RWPE2 (cell line): ENCODE results near the gene DYNC2H1.

Source experiments
- ATAC-seq: fragments of 200-7000 bp; cut with Tn5 transposase; 3 replicates; pipeline ENCODE4 v1.9.1; 2021; ENCODE audit warnings: low read depth
- DNase-seq: peaks from one replicate; pipeline ENCODE4 v3.0.0-alpha.2; 2020; ENCODE audit warnings: low spot score
- H3K27ac ChIP-seq: fragments of 450-650 bp; 2 replicates; pipeline ENCODE4 v1.5.1; 2017; ENCODE audit warnings: mild to moderate bottlenecking; ENCODE audit not compliant: poor library complexity, severe bottlenecking
- H3K27me3 ChIP-seq: fragments of 250-450 bp; sonication (Bioruptor Pico); 2 replicates; pipeline ENCODE4 v1.5.1; 2021; ENCODE audit warnings: mild to moderate bottlenecking, moderate library complexity; ENCODE audit not compliant: insufficient read depth, poor library complexity, severe bottlenecking
- H3K36me3 ChIP-seq: fragments of 250-450 bp; sonication (Bioruptor Pico); 2 replicates; pipeline ENCODE4 v1.5.1; 2020; ENCODE audit warnings: low read depth, mild to moderate bottlenecking, moderate library complexity
- H3K4me1 ChIP-seq: fragments of 250-450 bp; sonication (Bioruptor Pico); 2 replicates; pipeline ENCODE4 v1.5.1; 2021; ENCODE audit warnings: mild to moderate bottlenecking, moderate library complexity; ENCODE audit not compliant: insufficient read depth, poor library complexity, severe bottlenecking
- H3K4me3 ChIP-seq: fragments of 250-450 bp; sonication (Bioruptor Pico); 2 replicates; pipeline ENCODE4 v1.5.1; 2021; ENCODE audit warnings: mild to moderate bottlenecking, moderate library complexity; ENCODE audit not compliant: severe bottlenecking
- H3K9me3 ChIP-seq: fragments of 250-450 bp; sonication (Bioruptor Pico); 2 replicates; pipeline ENCODE4 v1.5.1; 2021; ENCODE audit warnings: mild to moderate bottlenecking, moderate library complexity; ENCODE audit not compliant: severe bottlenecking
- TF ChIP-seq, protein P1 (sequence below): fragments of 450-650 bp; IDR thresholded peaks from one replicate; pipeline ENCODE4 v1.5.1; 2017; ENCODE audit warnings: mild to moderate bottlenecking, moderate library complexity; ENCODE audit not compliant: poor library complexity, severe bottlenecking

DYNC2H1 gene

GRCh38 chr11:103183981-103184611 lies 74.9 kb downstream of the DYNC2H1 start:
- no peak for ATAC-seq
- TF ChIP-seq, protein P1, sequence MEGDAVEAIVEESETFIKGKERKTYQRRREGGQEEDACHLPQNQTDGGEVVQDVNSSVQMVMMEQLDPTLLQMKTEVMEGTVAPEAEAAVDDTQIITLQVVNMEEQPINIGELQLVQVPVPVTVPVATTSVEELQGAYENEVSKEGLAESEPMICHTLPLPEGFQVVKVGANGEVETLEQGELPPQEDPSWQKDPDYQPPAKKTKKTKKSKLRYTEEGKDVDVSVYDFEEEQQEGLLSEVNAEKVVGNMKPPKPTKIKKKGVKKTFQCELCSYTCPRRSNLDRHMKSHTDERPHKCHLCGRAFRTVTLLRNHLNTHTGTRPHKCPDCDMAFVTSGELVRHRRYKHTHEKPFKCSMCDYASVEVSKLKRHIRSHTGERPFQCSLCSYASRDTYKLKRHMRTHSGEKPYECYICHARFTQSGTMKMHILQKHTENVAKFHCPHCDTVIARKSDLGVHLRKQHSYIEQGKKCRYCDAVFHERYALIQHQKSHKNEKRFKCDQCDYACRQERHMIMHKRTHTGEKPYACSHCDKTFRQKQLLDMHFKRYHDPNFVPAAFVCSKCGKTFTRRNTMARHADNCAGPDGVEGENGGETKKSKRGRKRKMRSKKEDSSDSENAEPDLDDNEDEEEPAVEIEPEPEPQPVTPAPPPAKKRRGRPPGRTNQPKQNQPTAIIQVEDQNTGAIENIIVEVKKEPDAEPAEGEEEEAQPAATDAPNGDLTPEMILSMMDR, result no peak
- no peaks in the 10 kb centered on the region for H3K4me1 ChIP-seq
- no peaks in the 10 kb centered on the region for H3K9me3 ChIP-seq
- H3K4me3 ChIP-seq, result no peak overlapping the region
- H3K27me3 ChIP-seq, result no peaks in the 10 kb centered on the region
- no peak overlapping the region for H3K27ac ChIP-seq
- H3K36me3 ChIP-seq, result peaks cover 67% of the 10 kb centered on the region
- DNase-seq, result no peak

- DNase-seq, result no peak
- no peaks in the 10 kb centered on the region for H3K27me3 ChIP-seq
- no peak overlapping the region for H3K27ac ChIP-seq
- TF ChIP-seq, protein P1, result peak; percentile 87
- H3K4me3 ChIP-seq, result no peak overlapping the region
- ATAC-seq, result no peak
- H3K4me1 ChIP-seq, result no peaks in the 10 kb centered on the region
- peaks cover 73% of the 10 kb centered on the region for H3K36me3 ChIP-seq
- no peaks in the 10 kb centered on the region for H3K9me3 ChIP-seq
These were observed 92.9 kb downstream of the DYNC2H1 start for GRCh38 chr11:103202048-103202651.

DNA sequence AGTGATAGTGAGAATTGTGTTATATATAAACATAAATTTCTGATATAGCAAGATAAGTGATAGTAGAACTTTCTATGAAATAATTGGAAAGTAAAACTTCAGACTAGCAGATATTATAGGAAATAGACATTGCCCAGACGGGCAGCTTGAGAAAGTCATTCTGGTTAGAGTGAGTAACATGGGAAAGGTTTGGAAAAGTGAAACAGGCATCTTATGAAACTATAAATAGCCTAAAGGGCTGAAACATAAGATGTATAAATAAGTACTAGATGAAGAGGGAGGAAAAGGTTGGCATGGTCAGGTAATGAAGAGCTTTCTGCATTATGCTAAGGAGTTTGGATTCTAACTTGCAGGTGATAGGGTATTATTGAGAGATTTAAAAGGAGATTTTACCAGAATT lies 101.3 kb downstream of the DYNC2H1 start:
- ATAC-seq (no peak), DNase-seq (no peak)
- Histone ChIP-seq H3K36me3 (peaks cover 8% of the 10 kb centered on the region), H3K9me3 (peaks cover 4% of the 10 kb centered on the region), H3K4me1 (no peaks in the 10 kb centered on the region), H3K27ac (no peak overlapping the region), H3K27me3 (no peaks in the 10 kb centered on the region), H3K4me3 (no peak overlapping the region)
- TF ChIP-seq, protein P1, result no peak

DNA sequence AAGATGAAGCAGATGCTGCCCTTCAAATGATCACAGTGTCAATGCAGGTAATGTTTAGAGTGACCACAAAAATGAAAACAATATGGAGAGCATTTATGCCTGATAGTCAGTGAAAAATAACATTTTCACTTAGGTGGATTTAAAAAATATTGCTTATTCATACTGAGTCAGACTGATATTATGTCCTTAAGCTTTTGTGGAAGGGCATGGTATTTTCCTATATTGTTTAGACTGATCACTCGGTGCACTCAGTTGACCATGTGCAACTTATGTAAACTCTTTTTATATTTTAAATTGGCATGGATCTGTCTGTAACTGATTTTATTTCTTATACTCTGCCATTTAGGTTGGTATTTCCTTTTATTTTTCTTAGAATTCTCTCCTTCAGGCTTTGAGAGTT lies 106.6 kb downstream of the DYNC2H1 start:
- DNase-seq (no peak), ATAC-seq (no peak)
- TF ChIP-seq, protein P1, result no peak
- no peaks in the 10 kb centered on the region for H3K27me3 ChIP-seq
- peaks cover 4% of the 10 kb centered on the region for H3K9me3 ChIP-seq
- no peak overlapping the region for H3K4me3 ChIP-seq
- no peaks in the 10 kb centered on the region for H3K4me1 ChIP-seq
- H3K36me3 ChIP-seq, result peaks cover 12% of the 10 kb centered on the region
- no peak overlapping the region for H3K27ac ChIP-seq

GRCh38 chr11:103220133-103220532 lies 110.9 kb downstream of the DYNC2H1 start:
- Histone ChIP-seq H3K27me3 (no peaks in the 10 kb centered on the region), H3K27ac (no peak overlapping the region), H3K4me1 (no peaks in the 10 kb centered on the region), H3K9me3 (no peaks in the 10 kb centered on the region), H3K36me3 (peaks cover 27% of the 10 kb centered on the region), H3K4me3 (no peak overlapping the region)
- DNase-seq, result no peak
- TF ChIP-seq, protein P1, result no peak
- no peak for ATAC-seq
